Measurements from ENCODE around the gene TRAPPC2. TPM values are rescaled to one million over a fixed set of nuclear protein-coding genes. Genes with fewer than 3 reads are reported as not detected.

Gene TRAPPC2
- 10 to 100 TPM in 1 of 4 donors, 1 to 10 TPM in 3; 5.9 to 16.5 (median 9.2) TPM for total RNA-seq

- TF ChIP-seq CTCF (IDR thresholded peaks at IDR 0.05; ENCODE audit: low read depth), result no peak
Measured at GRCh38 chrX:13734278-13735172, at the start of gene TRAPPC2, which contains the start of gene OFD1. TSS of gene TRAPPC2 (minus strand) at chrX:13734620. CDS start at chrX:13719963, 14,657 bp downstream. TSS of gene OFD1 (plus strand) at chrX:13734748. CDS start at chrX:13735072, 324 bp downstream.

- no peak for TF ChIP-seq CTCF (IDR thresholded peaks at IDR 0.05; ENCODE audit: low read depth)
Measured at GRCh38 chrX:13780868-13781427, 46.5 kb upstream of the TRAPPC2 start.

GRCh38 chrX:13778916-13779315 is 44.5 kb upstream of the TRAPPC2 start:
- no peak for TF ChIP-seq CTCF (IDR thresholded peaks at IDR 0.05; ENCODE audit: low read depth)

GRCh38 chrX:13776387-13776786 is 42.0 kb upstream of the TRAPPC2 start:
- no peak for TF ChIP-seq CTCF (IDR thresholded peaks at IDR 0.05; ENCODE audit: low read depth)

GRCh38 chrX:13775837-13776236 is 41.4 kb upstream of the TRAPPC2 start:
- no peak for TF ChIP-seq CTCF (IDR thresholded peaks at IDR 0.05; ENCODE audit: low read depth)

- TF ChIP-seq CTCF (IDR thresholded peaks at IDR 0.05; ENCODE audit: low read depth), result no peak
Measured at GRCh38 chrX:13774696-13775095, 40.3 kb upstream of the TRAPPC2 start.

GRCh38 chrX:13770013-13770535 is 35.7 kb upstream of the TRAPPC2 start:
- TF ChIP-seq CTCF (IDR thresholded peaks at IDR 0.05; ENCODE audit: low read depth), result no peak
